HG03521 (cell line): ENCODE results near the gene ST3GAL5.

Experiments
- ATAC-seq: cut with Tn5 transposase; IDR thresholded peaks from one replicate; pipeline ENCODE4 v1.9.1; 2021; ENCODE audit warnings: mild to moderate bottlenecking, moderate library complexity; ENCODE audit not compliant: unreplicated experiment

The ST3GAL5 gene

GRCh38 chr2:85917887-85918795, 29.4 kb upstream of the ST3GAL5 start:
- ATAC-seq, result no peak

GRCh38 chr2:85915606-85916303, 27.0 kb upstream of the ST3GAL5 start:
- ATAC-seq, result no peak

DNA sequence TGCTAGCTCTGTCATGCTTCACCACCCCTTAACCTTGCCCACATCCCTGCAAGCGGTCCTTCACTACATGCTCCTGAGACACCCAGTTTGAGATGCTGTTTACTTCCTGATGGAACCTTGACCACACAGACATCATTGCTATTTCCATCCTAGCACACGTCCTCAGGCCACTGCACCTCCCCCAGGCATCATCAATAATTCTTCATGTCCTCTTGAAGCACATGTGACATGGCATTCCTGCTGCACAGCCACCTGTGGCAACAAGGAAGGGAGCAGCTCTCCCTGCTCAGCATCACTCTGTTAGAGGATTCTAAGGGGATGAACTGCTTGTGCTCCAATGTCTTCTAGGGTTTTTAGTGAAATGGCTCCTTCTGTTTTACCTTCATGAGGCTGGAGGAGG, 26.1 kb upstream of the ST3GAL5 start:
- no peak for ATAC-seq

- no peak for ATAC-seq
Observed at GRCh38 chr2:85913884-85914881, 25.4 kb upstream of the ST3GAL5 start.

- no peak for ATAC-seq
Observed at GRCh38 chr2:85911814-85912692, 23.3 kb upstream of the ST3GAL5 start.

- no peak for ATAC-seq
Observed at GRCh38 chr2:85911097-85911496, 22.3 kb upstream of the ST3GAL5 start.

DNA sequence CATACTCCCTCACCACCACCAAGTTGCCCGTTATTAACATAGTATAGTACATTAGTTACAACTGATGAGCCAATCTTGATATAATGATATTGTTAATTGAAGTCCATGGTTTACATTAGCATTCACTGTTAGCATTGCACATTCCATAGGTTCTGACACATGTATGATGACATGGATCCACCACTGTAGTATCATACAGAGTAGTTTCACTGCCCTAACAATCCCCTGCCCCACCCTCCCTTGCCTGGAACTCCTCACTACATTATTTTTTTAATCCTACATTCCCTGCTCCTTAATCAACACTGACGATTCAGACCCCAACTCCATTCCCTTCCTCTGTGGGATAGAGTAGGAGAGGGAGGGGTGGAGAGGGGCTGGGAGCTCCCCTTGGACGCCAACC, 20.2 kb upstream of the ST3GAL5 start:
- no peak for ATAC-seq

DNA sequence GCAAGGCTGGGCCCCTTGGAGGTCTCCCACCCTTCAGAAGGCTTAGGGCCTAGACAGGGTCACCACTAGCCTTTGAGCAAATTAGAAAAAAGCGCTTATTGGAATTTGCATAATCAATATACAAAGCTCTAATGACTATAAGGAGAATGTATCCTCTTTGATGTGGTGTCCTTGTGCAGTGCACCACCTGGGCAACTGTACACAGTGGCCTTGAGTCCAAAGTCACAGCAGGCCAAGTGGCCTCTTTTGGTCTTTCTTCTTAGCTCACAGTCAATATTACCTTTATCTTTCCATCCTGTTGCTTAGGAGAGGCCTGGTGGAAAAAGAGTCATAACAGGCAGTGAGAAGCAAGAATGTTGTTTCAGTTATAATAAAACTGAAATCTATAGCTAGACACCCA, 19.7 kb upstream of the ST3GAL5 start:
- ATAC-seq, result no peak

DNA sequence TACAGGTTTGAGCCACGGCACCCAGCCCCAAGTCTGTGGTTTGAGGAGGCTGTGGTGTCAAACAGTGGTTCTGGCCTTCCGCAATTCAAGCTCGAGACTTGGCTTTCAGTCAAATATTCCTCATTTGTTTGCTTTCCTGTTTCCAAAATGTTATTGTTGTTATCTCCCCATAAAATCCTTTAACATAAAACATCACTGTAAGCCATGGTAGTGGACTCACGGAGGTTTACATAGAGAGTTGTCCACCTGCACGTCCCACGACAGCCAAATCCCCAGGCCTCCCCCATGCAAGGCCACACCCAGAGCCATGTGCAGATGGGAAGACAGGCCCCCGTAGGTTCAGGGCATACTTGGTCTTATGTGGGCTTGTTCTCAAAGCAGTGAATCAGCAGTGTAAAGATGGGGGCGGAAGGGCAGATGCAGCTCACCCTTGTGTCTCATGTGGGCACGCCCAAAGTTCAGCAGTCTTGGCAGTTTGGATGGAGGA, 18.9 kb upstream of the ST3GAL5 start:
- no peak for ATAC-seq

DNA sequence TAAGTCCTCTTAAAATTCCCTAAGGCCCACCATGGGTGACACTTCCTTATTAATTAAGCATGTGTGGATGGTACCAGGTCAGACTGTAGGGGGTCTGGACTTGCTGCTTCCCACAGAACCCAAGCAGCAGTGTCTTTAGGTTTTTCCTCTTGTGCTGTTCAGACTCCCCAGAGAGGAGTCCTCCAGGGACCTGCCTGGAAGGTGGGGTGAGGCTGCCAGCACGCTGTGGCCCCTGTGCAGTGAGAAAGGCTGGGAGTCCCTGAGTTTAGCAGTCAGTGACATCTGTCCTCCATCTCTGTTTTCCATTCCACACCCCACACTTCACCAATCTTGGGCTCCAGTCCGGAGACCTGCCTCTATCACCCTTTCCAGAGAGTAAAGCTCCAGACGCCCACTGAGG, 18.0 kb upstream of the ST3GAL5 start:
- ATAC-seq, result no peak

DNA sequence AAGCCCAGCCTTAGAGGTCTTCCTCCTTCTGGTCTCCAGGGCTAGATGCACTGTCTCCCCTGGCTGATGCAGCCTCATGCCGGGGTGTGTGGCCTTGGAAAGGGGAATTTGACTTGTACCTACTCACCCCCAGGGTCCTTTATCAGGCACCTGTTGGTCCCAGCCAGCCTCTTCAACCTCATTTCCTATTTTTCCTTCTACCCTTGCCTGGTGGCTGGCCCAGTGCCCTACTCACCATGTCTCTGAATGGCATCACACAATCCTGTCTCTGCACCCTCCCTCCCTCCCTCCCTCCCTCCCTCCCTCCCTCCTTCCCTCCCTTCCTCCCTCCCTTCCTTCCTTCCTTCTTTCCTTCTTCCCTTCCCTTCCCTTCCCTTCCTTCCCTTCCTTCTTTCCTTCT, 17.1 kb upstream of the ST3GAL5 start:
- ATAC-seq, result no peak

DNA sequence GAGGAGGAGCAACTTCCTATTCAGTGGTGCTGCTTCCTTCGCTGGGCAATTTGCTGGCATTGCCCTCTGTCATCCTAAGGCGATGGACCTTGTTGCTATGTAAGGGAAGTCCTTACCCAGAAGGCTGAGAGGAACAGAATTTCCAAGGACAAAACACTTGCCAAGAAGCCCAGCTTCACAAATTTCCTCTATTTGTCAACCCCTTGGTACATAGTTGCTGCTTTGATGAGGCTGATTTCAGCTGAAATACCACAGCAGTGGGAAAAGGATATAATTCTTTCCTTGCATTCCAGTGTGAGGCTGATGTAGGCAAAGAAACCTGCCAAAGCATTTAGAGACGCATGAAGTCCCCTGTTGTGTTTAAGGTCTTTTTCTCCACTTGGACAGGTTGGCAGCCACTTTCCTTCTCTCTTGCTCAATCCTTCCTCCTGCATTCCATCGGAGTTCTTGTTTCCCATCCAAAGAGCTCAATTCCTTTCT, 16.4 kb upstream of the ST3GAL5 start:
- no peak for ATAC-seq

DNA sequence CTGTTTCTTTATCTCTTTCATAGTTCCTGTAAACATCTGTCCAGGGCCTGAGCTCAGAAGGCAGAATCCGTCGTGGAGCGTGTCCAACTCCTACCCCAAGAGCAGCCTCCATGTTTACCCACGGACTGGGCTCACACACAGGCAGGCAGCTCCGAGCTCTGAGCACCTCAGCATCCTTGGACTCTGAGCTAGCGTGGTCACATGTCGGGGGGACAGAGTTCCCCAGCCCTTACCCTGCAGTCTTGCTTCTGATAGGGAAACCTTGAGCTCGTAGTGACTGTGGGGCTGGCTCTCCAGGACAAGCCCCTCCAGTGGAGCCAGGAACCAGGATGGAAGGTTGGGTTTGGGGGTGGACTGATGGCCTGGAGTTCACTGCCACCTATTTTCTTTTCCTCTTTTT, 15.1 kb upstream of the ST3GAL5 start:
- ATAC-seq, result no peak

DNA sequence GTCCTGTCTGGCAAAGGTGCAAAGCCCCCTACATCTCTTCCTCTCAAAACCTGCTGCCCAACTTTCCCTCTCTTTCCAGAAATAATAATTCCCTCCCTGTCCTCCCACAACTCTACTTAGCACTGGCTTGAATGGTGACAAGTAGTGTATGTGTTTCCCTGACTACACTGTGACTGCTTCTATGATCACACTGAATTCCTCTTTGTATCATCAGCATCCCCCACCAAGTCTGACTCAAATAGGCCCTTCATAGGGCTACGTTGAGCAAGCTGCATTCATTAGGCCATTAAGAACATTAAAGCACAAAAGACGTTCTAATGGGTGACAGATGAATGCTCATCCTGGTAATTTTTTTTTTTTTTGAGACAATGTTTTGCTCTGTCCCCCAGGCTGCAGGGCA, 13.7 kb upstream of the ST3GAL5 start:
- ATAC-seq, result no peak

DNA sequence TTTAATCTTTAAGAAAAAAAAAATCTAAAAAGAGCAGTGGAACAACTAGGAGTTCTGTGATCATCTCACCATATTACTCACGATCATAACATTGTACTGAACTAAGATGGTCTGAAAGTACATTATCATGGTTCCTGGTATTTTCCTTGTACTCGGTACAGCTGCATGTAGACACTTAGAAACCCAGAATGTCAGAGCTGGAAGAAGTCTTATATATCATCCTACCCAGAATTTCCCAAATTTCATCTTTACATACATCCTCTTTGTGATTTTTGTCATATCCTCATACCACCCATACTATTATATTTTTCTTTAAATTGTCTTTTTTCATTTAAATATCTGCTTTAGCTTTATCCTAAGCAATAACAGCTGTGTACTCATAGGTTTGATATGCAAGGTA, 12.4 kb upstream of the ST3GAL5 start:
- ATAC-seq, result no peak

DNA sequence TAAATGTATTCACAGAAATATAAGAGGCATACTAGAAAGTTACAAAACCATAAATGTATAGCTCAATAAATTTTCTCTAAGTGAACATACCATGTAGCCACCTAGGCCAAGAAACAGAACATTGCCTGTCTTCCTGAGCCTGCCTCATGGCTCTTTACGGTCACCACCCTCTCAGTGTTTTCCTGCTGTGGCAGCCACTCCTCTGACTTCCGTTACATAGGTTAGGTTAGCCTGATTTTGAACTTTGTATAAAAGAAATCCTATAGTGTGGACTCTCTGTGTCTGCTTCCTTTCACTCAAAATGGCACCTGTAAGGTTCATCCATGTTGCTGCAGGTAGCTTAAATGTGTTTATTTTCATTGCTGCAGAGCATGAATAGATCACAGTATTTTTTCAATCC, 11.6 kb upstream of the ST3GAL5 start:
- no peak for ATAC-seq

DNA sequence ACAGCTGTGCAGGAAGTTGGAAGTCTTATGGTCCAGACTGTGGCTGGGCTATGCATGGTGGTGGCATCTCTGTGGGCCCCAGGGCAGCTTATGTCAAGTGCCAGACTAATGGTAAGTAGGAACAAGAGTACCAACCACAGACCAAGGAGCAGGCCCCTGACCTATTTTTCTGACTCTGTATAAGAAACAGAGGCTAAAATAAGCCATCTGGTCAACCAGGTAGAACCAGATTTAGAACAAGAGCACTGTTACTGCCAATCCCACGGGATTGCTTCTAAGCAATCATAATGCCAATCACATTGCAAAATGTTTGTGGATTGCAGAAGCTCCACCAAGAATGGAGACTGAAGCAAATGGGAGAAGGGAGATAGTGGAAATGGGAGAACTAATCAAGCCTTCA, 11.1 kb upstream of the ST3GAL5 start:
- ATAC-seq, result no peak

GRCh38 chr2:85899284-85899683, 10.5 kb upstream of the ST3GAL5 start:
- no peak for ATAC-seq

DNA sequence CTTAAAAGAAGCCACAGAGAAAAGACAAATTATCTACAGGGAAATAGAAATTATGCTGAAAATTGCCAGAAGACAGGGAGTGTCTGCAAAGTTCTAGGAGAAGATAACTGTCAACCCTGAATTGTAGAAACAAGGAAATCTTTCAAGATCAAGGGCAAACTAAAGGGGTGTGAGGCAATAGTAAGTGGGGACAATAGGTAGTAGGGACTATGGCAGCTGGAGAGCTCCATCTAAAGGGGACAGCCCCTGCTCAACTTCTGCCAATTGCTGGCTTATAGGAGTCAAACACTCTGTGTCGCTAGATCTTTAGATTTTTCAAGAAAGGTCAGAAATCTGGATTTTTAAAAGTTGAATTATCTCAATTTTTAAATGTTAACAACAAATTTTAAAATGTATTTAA, 10.1 kb upstream of the ST3GAL5 start:
- no peak for ATAC-seq
